H9 (cell line): Measurements from ENCODE around the gene KLK10. TPM values are rescaled to one million over a fixed set of nuclear protein-coding genes. Genes with fewer than 3 reads are reported as not detected.

Experiments used
- DNase-seq: peaks from one replicate; pipeline ENCODE4 v3.0.0-alpha.2; 2017
- H2AFZ ChIP-seq: one replicate; pipeline ENCODE4 v1.6.1; 2013; ENCODE audit warnings: mild to moderate bottlenecking, low read length, control low read depth, moderate library complexity
- H2AK5ac ChIP-seq: 2 replicates; pipeline ENCODE4 v1.6.1; 2013; ENCODE audit warnings: low read length, control low read depth, mixed read lengths; ENCODE audit not compliant: insufficient read length
- H2BK120ac ChIP-seq: one replicate; pipeline ENCODE4 v1.6.1; 2013; ENCODE audit warnings: low read depth, mild to moderate bottlenecking, low read length, control low read depth, inconsistent platforms; ENCODE audit not compliant: poor library complexity, severe bottlenecking
- H2BK12ac ChIP-seq: 2 replicates; pipeline ENCODE4 v1.6.1; 2013; ENCODE audit warnings: low read length, control low read depth, mixed read lengths, low read depth; ENCODE audit not compliant: insufficient read length
- H2BK15ac ChIP-seq: 2 replicates; pipeline ENCODE4 v1.6.1; 2013; ENCODE audit warnings: low read depth, low read length, control low read depth
- H2BK20ac ChIP-seq: one replicate; pipeline ENCODE4 v1.6.1; 2013; ENCODE audit warnings: low read depth, mild to moderate bottlenecking, low read length, control low read depth, inconsistent platforms; ENCODE audit not compliant: poor library complexity, severe bottlenecking
- H2BK5ac ChIP-seq: 2 replicates; pipeline ENCODE4 v1.6.1; 2013; ENCODE audit warnings: low read length, control low read depth, mixed read lengths; ENCODE audit not compliant: insufficient read length
- H3K14ac ChIP-seq: 2 replicates; pipeline ENCODE4 v1.6.1; 2013; ENCODE audit warnings: low read length, control low read depth; ENCODE audit not compliant: insufficient read depth
- H3K18ac ChIP-seq: 2 replicates; pipeline ENCODE4 v1.6.1; 2013; ENCODE audit warnings: low read depth, mild to moderate bottlenecking, mixed read lengths, low read length, control low read depth; ENCODE audit not compliant: insufficient read length
- H3K23ac ChIP-seq: 2 replicates; pipeline ENCODE4 v1.6.1; 2013; ENCODE audit warnings: low read length, control low read depth, mixed read lengths, low read depth; ENCODE audit not compliant: insufficient read length
- H3K23me2 ChIP-seq: 2 replicates; pipeline ENCODE4 v1.6.1; 2013; ENCODE audit warnings: low read depth, mild to moderate bottlenecking, mixed read lengths, low read length, control low read depth; ENCODE audit not compliant: insufficient read length, poor library complexity, severe bottlenecking
- H3K27ac ChIP-seq: 2 replicates; pipeline ENCODE4 v1.5.1; 2013; ENCODE audit warnings: low read length, control low read depth, mixed read lengths, low read depth; ENCODE audit not compliant: insufficient read length
- H3K27me3 ChIP-seq: 2 replicates; pipeline ENCODE4 v1.6.1; 2013; ENCODE audit warnings: low read length, control low read depth, inconsistent platforms; ENCODE audit not compliant: insufficient read depth
- H3K4ac ChIP-seq: 2 replicates; pipeline ENCODE4 v1.6.1; 2013; ENCODE audit warnings: low read depth, mild to moderate bottlenecking, control low read depth, inconsistent platforms, low read length, moderate library complexity
- H3K4me1 ChIP-seq: 2 replicates; pipeline ENCODE4 v1.6.1; 2013; ENCODE audit warnings: low read length, control low read depth, inconsistent platforms; ENCODE audit not compliant: insufficient read depth
- H3K4me2 ChIP-seq: 2 replicates; pipeline ENCODE4 v1.6.1; 2013; ENCODE audit warnings: low read length, control low read depth, mixed read lengths; ENCODE audit not compliant: insufficient read length, insufficient read depth
- H3K56ac ChIP-seq: 2 replicates; pipeline ENCODE4 v1.6.1; 2013; ENCODE audit warnings: low read depth, mild to moderate bottlenecking, mixed read lengths, low read length, control low read depth; ENCODE audit not compliant: insufficient read length
- H3K79me1 ChIP-seq: 2 replicates; pipeline ENCODE4 v1.6.1; 2013; ENCODE audit warnings: low read depth, mild to moderate bottlenecking, moderate library complexity, low read length, control low read depth, inconsistent platforms; ENCODE audit not compliant: insufficient read depth, poor library complexity, severe bottlenecking
- H3K79me2 ChIP-seq: 2 replicates; pipeline ENCODE4 v1.6.1; 2013; ENCODE audit warnings: low read length, control low read depth, inconsistent platforms; ENCODE audit not compliant: insufficient read depth
- H3K9ac ChIP-seq: 2 replicates; pipeline ENCODE4 v1.6.1; 2013; ENCODE audit warnings: low read length, control low read depth, mixed read lengths; ENCODE audit not compliant: insufficient read length; ENCODE audit errors: extremely low read depth
- H3K9me3 ChIP-seq: one replicate; pipeline ENCODE4 v1.6.1; 2013; ENCODE audit warnings: low read depth, low read length, inconsistent platforms; ENCODE audit not compliant: control insufficient read depth
- H3T11ph ChIP-seq: one replicate; pipeline ENCODE4 v1.6.1; 2013; ENCODE audit warnings: mild to moderate bottlenecking, low read length, control low read depth, inconsistent platforms
- H4K20me1 ChIP-seq: one replicate; pipeline ENCODE4 v1.6.1; 2013; ENCODE audit not compliant: control insufficient read depth, insufficient read length, insufficient read depth
- H4K5ac ChIP-seq: 2 replicates; pipeline ENCODE4 v1.6.1; 2013; ENCODE audit warnings: low read depth, mild to moderate bottlenecking, mixed read lengths, low read length, control low read depth; ENCODE audit not compliant: insufficient read length
- H4K8ac ChIP-seq: replicated peaks from 2 replicates; pipeline ENCODE4 v1.6.1; 2013; ENCODE audit warnings: low read length, control low read depth, mixed read lengths, low read depth; ENCODE audit not compliant: insufficient read length
- H4K91ac ChIP-seq: 2 replicates; pipeline ENCODE4 v1.6.1; 2013; ENCODE audit warnings: low read depth, mild to moderate bottlenecking, moderate library complexity, mixed read lengths, low read length, control low read depth; ENCODE audit not compliant: insufficient read length
- H3K27ac Mint-ChIP-seq, 3 experiments: 2 replicates in 2 of 3; 3 replicates in 1 of 3; pipeline ENCODE4 v1.8.0; 2020 to 2021; ENCODE audit warnings: mixed read lengths in 3 of 3, mild to moderate bottlenecking in 1 of 3, moderate library complexity in 1 of 3
- H3K27me3 Mint-ChIP-seq: 2 replicates; pipeline ENCODE4 v1.8.0; 2021; ENCODE audit warnings: low read depth, mild to moderate bottlenecking, moderate library complexity, mixed read lengths
- H3K36me3 Mint-ChIP-seq, 3 experiments: 2 replicates in 2 of 3; 3 replicates in 1 of 3; pipeline ENCODE4 v1.8.0; 2020 to 2021; ENCODE audit warnings: low read depth in 3 of 3, mixed read lengths in 3 of 3; ENCODE audit not compliant: insufficient read depth in 1 of 3
- H3K4me1 Mint-ChIP-seq, 2 experiments: 2 replicates each; pipeline ENCODE4 v1.8.0; 2020; ENCODE audit warnings: mixed read lengths in 2 of 2
- H3K4me3 Mint-ChIP-seq, 2 experiments: 2 replicates in 1 of 2; 3 replicates in 1 of 2; pipeline ENCODE4 v1.8.0; 2020 to 2021; ENCODE audit warnings: mild to moderate bottlenecking in 2 of 2, mixed read lengths in 2 of 2, moderate library complexity in 1 of 2
- H3K9me3 Mint-ChIP-seq, 2 experiments: 2 replicates in 1 of 2; 3 replicates in 1 of 2; pipeline ENCODE4 v1.8.0; 2020; ENCODE audit warnings: mild to moderate bottlenecking in 2 of 2, mixed read lengths in 2 of 2, moderate library complexity in 1 of 2
- CTCF ChIP-seq: fragments of 200-600 bp; sonication (generic); conservative IDR thresholded peaks from 3 replicates; pipeline ENCODE4 v1.8.0; 2021; ENCODE audit warnings: antibody characterized with exemption, mild to moderate bottlenecking
- WGBS: extraction: QIAGEN DNeasy Blood & Tissue Kit; methylation state at CpG from one replicate; pipeline ENCODE4 v1.1.7; 2013; ENCODE audit warnings: missing lambda C conversion rate, low lambda C conversion rate, mixed read lengths; ENCODE audit not compliant: insufficient read length; ENCODE audit errors: extremely low coverage; 5-methylcytosine and 5-hydroxymethylcytosine counted together
- total RNA-seq: library from RNA; stranded (reverse); gene quantifications from 2 replicates; pipeline ENCODE4 v1.2.1, GENCODE V29; 2021

Gene KLK10
- total RNA-seq, 1 experiment from 2014 or later: 1.3 TPM

GRCh38 chr19:51009061-51009891 lies 10.2 kb downstream of the KLK10 start:
- no peak overlapping the region for H2BK5ac ChIP-seq
- no peak overlapping the region for H4K91ac ChIP-seq
- DNase-seq: no peak
- H3K4ac ChIP-seq: no peak overlapping the region
- H3K79me1 ChIP-seq: no peaks in the 10 kb centered on the region
- no peak overlapping the region for H3K27ac ChIP-seq
- H2AFZ ChIP-seq: no peak overlapping the region
- H3K36me3 Mint-ChIP-seq: no peaks in the 10 kb centered on the region
- no peak overlapping the region for H2BK15ac ChIP-seq
- no peak overlapping the region for H2AK5ac ChIP-seq
- H3K23ac ChIP-seq: no peak overlapping the region
- H3K27me3 ChIP-seq: no peaks in the 10 kb centered on the region
- no peak overlapping the region for H3T11ph ChIP-seq
- no peak overlapping the region for H2BK20ac ChIP-seq
- no peak overlapping the region for H4K8ac ChIP-seq
- no peaks in the 10 kb centered on the region for H3K9me3 Mint-ChIP-seq
- no peak overlapping the region for H3K4me2 ChIP-seq
- H3K4me1 ChIP-seq: no peaks in the 10 kb centered on the region
- no CpG with 5 or more reads among the region's 19 CpGs for WGBS
- no peaks in the 10 kb centered on the region for H3K79me2 ChIP-seq
- TF ChIP-seq CTCF: no peak
- H3K27ac Mint-ChIP-seq: no peak overlapping the region
- H3K4me1 Mint-ChIP-seq: peaks cover 3 to 6% of the 10 kb centered on the region in 2 experiments; a peak in 3 of 4 replicates
- H2BK120ac ChIP-seq: no peak overlapping the region
- no peak overlapping the region for H3K4me3 Mint-ChIP-seq
- H3K56ac ChIP-seq: no peak overlapping the region
- H3K9me3 ChIP-seq: no peaks in the 10 kb centered on the region
- peak overlapping the region; percentile 36; the same call in 1 of the 2 replicates for H3K14ac ChIP-seq
- H2BK12ac ChIP-seq: no peak overlapping the region
- H3K18ac ChIP-seq: no peak overlapping the region
- H4K20me1 ChIP-seq: no peaks in the 10 kb centered on the region
- H3K27me3 Mint-ChIP-seq: peaks cover 51% of the 10 kb centered on the region
- H4K5ac ChIP-seq: no peak overlapping the region
- no peak overlapping the region for H3K9ac ChIP-seq
- H3K23me2 ChIP-seq: peaks cover 3% of the 10 kb centered on the region
